ENCODE measurements around the gene DOCK2.

DOCK2 gene

DNA sequence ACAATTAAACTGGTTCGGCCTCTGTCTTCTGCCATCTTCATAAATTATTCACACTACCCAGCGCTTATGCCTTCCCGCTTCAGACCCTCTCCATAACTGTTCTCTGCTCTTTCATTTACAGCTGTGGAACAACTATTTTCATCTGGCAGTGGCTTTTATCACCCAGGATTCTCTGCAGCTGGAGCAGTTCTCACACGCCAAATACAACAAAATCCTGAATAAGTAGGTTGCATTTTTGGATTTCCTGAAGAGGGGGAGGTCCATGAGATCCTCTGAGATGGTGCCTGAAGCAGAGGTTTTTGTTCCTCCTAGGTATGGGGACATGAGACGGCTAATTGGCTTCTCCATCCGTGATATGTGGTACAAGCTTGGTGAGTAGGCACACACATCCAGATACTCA, 371.3 kb downstream of the DOCK2 start:
- no peak for DNase-seq

DNA sequence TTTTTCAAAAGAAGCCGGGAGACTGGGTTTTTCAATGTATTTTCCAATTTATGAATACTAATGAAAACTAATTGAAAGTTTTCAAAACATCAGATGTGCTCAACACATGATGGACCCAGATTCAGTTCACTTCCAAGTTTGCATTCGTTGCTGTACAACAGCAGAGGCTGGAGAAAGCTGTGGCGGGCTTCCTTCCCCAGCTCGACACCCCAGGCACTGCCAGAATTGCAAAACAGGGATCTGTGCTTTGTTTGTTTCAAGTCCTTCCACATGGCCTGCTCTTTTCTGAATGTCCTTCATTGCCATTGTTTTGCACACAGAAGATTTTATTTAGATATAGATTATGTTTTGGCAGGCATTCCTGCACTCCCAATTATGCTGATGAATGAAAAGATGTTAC, 373.5 kb downstream of the DOCK2 start:
- no peak for DNase-seq

DNA sequence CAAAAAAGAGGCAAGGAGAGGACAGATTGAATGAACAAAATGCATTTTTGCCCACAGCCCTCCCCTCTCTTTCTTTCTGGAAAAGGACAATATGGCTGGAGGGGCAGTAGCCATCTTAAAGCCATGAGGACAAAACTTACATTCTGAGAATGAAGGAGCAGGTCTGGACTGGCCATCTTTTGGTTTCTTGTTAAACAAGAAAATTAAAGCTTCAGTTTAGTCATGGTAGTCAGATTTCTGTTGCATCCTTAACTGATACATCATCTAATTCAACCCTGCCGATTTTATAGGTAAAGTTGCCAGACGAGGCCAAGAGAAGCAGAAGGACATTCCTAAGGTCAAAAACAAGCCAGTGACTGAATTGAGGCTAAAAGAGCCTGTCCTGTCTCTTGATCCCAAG, 374.7 kb downstream of the DOCK2 start:
- DNase-seq = no peak

DNA sequence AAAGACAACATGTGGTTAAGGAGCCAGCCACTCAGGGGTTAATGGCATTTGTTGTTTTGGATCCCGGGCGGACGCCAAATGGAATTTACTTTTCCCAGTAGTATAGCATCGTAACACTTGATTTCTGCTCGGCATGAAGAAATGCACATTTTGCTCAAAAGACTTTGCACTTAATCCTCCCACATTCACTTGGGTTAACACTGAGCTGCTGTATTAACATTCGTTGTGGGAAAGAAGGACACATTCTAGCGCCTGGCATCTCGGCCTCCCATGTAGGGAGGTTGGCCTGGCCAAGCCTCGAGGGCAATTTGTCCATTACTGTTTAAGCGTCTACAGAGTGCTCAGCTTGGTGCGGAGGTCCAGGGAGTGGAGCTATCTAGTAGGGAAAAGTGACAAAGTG, 375.5 kb downstream of the DOCK2 start:
- no peak for DNase-seq

DNA sequence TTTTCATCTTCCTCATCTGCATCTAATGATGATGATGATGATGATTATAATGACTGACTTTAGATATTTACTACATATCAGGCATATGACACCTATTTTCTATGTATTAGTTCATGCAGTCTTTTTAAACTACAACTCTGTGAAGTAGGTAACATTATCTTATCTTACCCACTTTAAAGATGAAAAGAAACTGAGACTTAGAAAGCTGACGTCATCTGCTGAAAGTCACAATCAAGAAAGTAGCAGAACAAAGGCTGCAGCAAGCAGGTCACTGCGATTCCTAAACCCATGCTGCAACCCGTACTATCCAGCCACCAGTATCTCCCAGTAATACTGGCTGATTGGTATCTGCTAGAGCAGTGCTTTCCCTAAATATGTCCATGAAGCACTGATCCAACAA, 383.3 kb downstream of the DOCK2 start:
- DNase-seq = no peak

DNA sequence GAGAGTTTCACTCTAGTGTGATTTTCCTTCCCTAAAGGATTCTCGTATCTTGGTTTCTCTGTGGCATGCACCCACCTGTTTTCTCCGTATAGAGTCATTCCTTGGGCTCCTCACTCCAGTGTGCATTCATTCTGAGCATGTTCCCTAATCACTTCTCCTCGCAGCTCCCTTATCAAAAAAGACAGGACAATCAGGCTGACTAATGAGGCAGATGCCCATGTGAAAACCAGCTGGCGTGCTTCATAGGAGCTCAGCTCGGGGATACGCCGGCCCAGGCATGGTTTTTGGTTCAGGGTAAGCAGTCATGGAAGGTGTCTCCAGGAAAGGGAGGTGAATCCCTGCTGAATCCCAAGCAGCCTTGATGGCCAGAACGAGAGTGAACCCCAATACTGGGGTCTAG, 384.4 kb downstream of the DOCK2 start:
- no peak for DNase-seq

DNA sequence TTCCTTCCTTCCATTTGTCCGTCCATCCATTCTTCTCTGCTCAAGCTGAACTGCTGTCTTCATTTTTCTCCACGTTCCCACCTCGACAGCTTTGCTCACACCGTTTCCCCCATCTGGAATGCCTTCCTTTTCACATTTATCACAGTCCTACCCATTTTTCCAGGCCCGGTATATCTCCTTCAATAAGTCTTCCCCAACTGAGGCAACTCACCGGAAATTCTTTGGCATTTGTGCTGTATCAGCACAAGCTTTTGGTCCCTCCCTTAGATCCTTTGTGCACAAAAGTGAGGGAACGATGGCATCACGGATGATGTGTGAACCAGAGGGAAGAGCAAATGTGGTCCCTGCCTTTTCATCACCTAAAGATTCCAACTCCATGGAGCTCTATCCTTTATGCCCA, 388.8 kb downstream of the DOCK2 start:
- DNase-seq = no peak

DNA sequence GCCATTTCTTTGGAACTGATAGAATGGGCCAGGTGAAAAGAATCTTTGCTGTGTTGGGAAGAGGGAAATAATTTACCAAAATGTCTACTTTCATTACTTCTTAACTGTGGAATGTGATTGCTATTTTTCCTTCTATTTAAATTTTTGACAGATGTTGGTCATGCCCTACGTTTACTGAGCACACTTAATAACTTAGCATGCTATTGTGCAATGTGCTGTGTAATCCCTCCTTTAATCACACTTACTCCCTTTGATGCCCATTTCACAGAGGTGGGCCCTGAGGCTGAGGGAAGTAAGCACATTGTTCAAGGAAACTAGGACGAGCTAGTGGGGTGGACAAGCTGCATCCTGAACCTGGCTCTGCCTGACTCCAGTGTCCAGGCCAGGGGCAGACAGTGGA, 391.0 kb downstream of the DOCK2 start:
- no peak for DNase-seq

DNA sequence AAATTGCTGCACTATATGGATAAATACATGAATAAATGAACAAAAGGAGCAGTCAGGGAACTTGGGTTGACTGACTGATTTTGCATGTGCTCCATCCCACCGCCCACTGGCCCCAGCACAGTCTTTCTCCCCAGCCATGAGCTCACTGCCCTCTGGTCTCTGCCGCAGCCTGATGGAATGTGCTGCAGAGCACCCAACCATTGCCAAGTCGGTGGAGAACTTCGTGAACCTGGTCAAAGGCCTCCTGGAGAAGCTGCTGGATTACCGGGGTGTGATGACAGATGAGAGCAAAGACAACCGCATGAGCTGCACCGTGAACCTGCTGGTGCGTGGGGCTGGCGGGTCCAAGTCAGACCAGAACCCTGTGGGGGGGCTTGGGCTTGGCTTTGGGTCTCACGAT, 397.2 kb downstream of the DOCK2 start:
- no peak for DNase-seq

DNA sequence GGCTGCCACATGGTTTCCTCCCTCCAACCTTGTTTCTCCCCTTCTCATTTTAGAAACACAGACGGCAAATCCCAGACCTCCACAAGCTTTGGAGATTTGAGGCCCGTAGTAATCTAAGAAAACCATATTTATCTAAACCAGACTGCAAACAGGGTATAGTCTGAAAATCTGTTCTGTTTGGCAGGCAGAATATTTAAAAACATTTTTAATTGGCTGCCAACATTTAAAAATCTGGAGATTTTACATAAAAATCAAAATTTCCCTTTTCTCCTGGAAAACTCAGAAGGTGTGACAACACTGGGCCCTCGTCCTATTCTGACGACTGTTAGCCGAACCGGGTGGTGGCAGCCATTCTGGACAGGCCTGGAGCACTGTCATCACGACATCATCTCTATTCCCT, 401.2 kb downstream of the DOCK2 start:
- no peak for DNase-seq

DNA sequence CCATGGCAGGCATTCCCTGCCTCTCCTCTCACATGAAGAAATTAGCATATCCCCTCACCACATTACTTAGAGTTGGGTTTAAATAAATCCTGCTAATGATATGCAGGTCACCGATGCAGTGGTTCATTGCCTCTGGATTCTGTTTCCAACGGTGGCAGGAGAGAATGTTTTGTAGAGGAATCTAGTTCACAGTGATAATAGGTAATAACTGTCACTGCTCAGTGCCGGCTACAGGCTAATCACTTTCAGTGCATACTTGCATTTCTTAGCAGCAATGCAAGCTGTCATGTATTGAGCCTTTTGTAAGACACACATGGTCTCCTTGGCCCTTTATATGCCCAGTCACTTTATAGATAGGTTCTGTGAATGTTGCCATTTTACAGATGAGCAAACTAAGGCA, 402.8 kb downstream of the DOCK2 start:
- no peak for DNase-seq

DNA sequence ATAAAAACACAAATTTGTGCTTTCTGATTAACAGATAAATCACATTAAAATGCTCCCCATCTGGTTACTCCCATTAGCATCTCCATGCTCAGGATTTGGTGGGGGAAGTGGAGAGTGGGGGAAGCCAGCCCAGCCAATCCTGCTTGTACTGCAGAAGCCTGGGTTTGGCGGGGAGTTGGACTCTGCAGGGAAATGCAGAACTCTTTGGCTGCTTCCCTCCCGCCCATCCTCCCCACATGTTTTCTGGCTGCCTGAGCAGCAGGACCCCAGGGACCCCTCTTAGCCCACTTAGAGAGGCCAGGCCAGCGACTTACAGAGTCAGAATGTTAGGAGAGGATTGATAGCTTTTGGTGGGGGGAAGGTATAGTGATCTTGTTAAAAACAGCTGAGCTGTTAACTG, 409.2 kb downstream of the DOCK2 start:
- DNase-seq = no peak

DNA sequence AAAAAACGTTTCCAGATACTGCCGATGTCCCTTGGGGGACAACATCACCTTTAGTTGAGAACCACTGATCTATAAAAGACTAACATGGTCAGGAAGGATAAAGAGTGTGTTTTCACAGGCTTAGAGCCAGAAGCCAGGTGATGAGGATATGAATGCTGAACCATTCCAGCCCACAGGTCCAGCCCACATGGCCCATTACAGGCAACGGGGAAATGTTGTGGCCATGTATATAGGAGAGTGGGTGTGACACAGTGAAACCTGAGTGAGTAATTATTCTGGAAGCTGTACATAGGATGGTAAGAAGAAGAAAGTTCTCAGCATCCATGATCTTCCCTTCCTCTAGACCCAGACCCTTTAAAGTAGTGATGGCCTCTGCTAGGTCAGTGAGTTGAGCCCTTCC, 412.6 kb downstream of the DOCK2 start:
- DNase-seq = no peak

DNA sequence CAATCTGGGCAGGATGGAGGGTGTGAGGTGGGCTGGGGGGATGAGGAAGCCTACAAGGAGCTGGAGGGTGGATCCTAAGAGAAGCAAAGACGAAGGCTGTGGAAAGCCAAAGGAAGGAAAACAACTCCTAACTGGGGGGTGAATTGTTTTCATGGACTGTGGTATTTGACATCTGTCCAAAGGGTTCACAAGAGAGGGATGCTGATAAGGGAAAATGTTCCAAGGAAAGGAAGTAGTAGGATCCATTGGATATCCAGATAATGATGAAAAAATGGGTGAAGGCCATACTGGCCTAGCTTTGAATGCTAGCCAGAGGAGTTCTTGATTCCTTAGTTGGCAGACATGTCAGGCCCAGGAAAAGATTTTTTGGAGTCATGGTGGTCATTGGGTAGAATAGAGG, 416.8 kb downstream of the DOCK2 start:
- DNase-seq = no peak

DNA sequence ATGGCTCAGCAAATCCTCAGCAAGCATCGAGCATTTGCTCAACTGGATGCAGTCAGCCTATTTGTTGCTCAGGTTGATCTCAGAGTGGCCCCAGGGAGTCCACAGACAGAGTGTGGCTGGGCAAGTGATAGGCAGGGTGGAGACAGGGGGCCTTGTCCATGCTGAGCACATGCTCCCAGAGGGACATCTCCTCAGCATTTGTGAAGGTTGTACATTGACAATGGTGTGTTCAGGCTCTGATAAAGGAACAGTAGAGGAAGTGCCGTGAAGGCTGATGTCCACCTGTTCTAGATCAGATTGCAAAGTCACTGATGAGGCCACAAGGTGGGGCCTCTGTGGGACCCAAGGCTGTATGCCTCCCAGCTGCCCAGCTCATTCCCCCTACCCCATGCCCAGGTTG, 418.5 kb downstream of the DOCK2 start:
- no peak for DNase-seq

DNA sequence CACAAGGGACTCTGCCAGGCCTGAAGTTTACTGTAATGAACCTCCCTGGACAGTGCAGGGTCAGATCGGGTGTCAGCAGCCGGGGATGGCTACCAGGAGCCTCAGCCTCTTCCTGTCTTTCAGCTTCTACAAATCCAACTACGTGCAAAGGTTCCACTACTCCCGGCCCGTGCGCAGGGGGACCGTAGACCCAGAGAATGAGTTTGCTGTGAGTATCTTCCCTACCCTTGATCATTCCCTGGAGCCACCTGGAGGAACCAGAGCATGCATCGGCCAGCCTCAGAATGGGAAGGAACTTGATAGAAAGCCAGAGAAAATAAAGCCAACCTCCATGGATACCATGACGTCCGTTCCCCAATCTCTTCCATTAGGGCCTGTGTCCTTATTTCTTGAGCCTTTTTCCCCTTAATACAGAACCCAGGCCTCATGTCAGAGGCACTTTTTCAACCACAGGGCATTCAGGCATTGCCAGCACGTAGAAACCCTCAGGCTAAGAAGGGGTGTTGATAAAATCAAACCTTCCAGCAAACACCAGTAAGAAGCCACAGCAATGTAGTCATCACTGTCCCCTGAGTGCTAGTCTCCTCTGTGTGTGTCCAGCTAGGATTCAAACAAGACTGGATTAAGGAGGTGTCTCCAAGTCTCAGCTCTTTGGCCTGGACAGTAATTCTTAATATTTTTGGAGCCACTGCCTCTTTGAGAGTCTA, 419.6 kb downstream of the DOCK2 start:
- DNase-seq = no peak

DNA sequence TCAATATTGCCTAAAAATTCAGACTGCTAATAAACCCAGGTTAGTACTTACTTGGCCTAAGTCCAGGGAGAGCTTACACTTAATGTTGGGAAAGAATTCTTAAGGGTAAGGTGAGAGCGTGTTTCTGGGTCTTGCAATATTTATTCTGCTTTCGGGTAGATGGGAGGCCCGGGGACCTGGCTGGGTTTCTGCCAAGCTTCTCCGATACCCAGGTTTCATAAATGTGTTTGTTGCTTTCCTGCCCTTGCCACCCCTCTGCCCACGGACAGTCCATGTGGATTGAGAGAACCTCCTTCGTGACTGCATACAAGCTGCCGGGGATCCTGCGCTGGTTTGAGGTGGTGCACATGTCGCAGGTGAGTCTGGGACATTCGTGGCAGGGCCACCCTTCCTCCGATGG, 420.2 kb downstream of the DOCK2 start:
- DNase-seq = no peak

DNA sequence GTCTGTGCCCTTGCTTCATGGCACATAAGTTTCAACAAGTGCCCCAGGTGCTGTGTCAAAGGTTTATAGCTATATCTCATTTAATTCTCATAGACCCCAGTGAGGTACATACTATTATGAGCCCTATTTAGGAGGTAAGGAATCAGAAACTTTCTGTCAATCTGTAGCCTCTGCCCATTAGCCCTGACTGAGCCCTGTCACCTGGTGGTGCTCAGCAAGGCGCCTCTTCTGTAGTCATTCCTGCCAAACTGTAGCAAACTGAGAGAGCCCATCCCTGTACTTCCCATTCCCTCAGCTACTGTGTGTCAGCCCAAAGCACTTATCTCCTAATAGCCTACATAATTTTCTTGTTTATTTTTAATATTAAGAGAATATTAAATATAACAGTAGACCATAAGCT, 422.1 kb downstream of the DOCK2 start:
- DNase-seq = no peak

DNA sequence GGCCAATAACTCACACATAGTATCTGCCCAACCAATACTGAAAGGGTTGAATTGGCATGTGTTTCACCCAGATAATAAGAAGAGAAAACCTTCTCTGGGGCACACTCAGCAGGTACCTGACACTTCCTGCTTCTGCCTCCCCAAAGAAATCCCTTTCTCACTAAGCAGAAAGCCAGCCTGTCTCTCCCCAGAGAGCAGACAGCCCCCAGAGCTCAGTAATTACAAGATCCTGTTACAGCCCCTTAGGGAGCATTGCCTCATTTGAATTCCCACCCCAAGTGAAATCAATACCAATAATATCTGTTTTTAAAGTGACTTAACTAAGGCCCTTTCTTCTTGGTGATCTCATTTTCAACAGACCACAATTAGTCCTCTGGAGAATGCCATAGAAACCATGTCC, 430.1 kb downstream of the DOCK2 start:
- DNase-seq = no peak

DNA sequence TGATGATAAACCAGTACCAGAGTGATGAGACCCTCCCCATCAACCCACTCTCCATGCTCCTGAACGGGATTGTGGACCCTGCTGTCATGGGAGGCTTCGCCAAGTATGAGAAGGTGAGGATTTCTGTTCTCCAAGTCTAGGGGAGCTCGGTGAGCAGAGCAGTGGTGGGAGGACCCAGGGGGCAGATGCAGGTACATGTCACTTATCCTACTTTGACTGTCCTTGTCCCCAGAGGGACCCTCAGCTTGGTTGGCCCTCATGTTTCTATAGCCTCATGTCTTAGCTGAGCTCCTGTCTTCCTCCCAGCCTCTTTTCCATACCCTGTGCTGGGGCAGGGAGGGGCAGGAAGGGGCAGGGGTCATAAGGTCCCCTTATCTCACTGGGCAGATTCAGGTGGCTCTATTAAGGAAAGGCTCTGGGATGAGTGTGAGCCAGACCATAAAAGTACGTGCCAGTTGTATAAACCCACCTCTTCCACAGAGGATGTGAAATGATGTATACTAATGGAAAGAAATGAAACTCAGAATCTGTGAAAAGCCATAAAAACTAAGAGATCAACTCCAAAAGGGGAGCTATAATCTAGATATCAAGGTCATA, 430.6 kb downstream of the DOCK2 start:
- DNase-seq = no peak

DNA sequence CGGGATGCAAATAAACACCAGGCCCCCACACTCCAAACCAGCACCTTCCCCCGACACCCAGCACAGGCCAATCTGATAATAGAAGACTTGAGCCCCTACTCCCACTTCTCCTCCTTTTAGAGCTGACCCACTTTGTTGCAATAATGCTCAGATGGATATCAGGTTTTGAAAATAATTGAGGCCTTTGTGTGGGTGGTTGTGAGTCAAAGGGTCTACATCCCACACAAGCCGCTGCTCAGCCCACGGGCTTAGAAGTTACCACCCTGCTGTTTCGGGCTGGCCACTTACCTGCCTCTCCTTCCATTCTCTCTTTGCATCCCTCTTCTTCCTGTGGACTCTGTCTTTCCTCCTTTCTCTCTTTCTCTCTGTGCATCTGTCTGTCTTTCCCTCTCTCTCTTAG, 432.4 kb downstream of the DOCK2 start:
- DNase-seq = no peak

DNA sequence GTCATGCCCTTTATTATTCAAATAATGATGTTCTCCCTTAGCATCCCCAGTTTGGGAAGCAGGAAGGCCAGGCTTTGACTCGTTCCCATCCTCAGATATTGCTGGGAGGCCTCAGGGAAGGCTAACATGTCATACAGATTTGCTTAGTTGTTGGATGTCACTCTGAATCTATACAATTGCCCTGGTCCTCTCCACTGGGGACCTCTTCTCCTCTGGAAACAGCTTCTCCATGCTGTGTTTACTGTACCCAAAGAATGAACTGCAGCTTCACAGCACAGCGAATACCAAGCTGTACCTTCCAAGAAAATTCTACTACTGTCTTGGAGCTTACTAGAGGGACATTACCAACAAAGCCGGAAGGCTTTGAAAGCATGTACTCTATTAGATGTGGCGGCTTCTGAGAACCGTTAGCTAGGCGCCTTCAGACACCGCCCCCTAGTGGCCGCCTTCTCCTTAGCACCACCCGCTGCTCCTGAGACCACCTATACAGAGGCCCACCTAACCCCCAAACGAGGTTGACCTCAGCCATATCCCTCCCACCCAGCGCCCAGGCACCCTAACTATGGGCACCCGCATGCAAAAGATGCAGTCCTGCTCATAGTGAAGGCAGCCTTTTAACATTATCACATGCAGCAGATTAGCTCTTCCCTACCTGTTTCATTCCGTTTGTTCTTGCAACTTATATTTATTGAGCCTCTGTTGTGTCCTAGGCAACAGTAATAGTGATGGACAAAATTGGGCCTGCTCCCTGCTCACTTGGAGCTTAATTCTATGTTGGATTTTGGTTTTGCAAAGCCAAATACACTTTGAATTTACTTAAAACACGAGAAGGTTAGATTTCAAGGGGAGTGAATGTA, 433.7 kb downstream of the DOCK2 start:
- no peak for DNase-seq

DNA sequence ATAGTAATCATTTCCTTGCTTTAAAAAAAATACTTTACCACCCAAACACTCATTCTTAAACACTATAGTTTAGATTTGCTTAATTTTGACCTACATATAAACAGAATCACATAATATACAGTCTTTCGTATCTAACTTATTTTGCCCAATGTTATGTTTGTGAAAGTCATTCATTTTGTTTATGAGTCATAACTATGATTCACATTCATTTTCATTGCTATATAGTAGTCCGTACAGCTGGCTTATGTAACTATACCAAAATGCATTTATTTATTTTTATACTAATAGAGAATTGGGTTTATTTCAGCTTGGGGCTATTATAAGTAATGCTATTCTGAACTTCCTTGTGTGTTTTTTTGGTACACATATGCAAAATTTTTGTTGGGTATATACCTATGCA, 434.7 kb downstream of the DOCK2 start:
- DNase-seq = no peak

DNA sequence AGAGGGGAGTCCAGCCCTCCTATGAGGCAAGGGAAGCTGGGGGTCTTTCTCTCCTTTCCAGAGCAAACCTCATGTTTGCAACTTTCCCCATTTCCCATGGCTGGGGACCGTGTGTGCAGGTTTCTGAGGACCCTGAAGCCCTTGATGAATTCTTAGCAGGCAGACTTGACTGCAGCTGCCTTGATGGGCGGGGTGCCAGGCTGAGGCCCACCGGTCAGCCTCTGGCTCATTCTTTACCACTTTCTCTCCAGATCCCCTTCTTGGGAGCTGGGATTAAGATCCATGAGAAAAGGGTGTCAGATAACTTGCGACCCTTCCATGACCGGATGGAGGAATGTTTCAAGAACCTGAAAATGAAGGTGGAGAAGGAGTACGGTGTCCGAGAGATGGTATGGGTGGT, 438.6 kb downstream of the DOCK2 start:
- no peak for DNase-seq

Measured in kidney glomerular epithelial cell (primary cell).